Activated CD4-positive, alpha-beta T cell treated with anti-CD3 and anti-CD28 coated beads for 24 hours (primary cell): ENCODE data around the gene LRRC34.
A peak's percentile ranks its signal among the peaks of the same experiment; 100 is the strongest.

ENCODE experiments used
- DNase-seq, 2 donors: peaks; one replicate each; pipeline ENCODE4 v3.0.0-alpha.2; 2020; ENCODE audit warnings: low read depth in 2 of 2

LRRC34 gene

GRCh38 chr3:169815590-169816150, 3.0 kb upstream of the LRRC34 start:
- DNase-seq = no peak

- peak; percentile 46 to 58 for DNase-seq
Measured at GRCh38 chr3:169813757-169814517, 1.2 kb upstream of the LRRC34 start.

GRCh38 chr3:169813278-169813677, 574 bp upstream of the LRRC34 start:
- DNase-seq = no peak

DNA sequence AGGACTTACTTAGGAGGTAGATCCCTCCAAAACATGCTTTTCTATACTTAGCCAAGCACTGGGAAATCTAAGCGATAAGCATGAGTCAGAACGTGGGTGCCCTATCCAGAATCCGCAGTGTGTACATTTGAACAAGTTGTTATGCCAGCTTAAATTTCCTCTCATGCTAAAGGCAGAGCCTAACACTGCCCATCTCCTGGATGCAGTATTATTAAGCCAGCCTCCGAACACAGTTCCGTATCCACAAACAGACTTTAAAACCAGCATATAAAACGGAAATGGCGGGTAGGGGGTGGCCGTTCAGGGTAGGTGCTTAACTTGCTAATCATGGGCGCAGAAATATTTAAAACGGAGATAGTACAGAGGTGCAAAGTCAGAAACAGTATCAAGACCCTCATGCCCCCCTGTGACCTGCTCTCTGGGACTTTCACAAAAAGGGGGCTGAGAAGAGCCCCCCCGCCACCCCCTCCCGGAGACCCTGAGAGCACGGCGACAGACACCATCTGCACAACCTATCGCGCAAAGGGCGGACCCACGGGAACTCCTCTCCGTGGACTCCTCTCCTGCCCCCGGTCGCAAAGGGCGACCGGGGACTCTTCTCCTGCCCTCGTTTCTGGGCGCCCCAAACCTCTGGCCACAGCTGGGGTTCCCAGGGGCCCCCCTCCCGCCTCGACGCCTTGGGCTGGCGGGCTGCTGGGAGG, 923 bp downstream of the LRRC34 start:
- no peak for DNase-seq

DNA sequence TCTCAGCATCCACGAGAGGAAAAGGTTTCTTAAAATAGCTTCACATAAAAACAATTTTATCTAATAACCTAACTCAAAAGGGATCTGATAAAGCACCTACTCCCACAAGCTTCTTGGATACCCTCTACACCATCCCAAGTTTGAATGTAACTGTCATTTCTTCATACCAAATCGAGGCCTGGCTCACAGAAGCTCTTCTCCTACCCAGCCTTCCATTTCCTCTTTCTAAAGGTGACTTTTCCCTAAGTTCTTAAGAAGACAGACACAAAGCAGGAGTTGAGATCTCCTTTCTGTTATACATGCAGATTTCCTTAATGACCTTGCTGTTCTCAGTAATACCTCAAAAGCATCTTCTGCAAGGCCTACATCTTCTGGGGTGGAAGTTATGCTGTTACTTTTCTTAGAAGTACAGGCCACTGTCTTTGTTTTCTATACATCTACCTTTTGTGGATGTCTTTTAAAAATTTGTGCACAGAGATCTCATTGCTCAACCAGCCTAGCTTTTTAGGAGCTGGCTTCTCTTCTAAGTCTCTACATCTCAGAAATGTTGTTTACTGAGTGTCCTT, 3.4 kb downstream of the LRRC34 start:
- DNase-seq = no peak

- DNase-seq = no peak
Measured at GRCh38 chr3:169804681-169805080, 8.0 kb downstream of the LRRC34 start.

DNA sequence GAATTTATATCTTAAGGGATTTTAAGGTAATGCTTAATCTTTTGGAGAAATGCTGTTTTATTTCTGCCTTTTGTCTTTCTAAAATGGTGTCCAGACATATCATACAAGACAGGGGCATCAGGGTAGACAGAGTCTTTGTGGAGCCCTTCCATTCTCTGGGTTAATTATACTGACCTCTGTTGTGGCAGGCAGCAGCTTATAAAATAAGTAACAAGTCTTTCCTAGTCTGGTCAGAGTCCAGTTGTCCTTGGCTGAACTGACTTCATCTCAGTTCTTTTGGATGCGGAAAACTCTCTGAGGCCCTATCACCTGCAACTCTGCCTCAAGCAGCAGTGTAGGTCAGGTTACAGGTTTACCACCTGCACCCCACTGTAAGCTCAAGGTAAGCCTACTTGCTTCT, 20.3 kb downstream of the LRRC34 start:
- no peak for DNase-seq

DNA sequence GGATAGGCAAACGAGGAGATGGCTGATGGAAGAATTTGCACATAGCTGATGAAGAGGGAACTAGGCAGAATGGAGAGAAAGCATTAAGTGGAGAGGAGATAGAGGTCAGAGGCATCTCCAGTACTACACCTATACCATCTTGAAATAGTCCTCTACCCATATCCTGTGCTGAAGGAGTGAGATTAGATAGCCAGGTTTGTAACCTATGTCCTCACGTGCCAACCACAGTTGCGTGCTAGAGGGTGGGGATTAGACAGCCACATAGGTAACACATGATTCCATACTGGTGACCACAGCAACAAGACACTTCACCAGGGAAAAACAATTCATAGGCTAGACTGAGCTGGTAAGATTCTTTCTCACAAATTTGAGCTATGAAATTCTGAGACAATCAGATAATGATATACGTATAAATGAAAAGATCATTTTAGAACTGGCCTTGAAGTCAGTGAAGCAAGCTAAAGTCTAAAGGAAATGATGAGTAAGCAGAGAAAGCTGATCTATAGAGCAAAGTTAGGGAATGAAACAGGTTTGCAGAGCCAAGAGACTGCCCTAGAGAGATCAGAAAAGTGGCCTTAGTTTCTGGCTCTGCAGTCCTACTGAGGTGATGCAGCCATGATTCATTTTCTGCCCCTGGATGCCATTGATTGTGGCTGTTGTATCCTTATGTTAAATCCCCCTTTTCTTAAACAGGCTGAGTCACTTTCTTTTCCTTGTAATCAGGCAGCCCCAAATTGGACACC, 21.8 kb downstream of the LRRC34 start:
- DNase-seq = no peak

- no peak for DNase-seq
Measured at GRCh38 chr3:169790219-169790618, 22.5 kb downstream of the LRRC34 start.

DNA sequence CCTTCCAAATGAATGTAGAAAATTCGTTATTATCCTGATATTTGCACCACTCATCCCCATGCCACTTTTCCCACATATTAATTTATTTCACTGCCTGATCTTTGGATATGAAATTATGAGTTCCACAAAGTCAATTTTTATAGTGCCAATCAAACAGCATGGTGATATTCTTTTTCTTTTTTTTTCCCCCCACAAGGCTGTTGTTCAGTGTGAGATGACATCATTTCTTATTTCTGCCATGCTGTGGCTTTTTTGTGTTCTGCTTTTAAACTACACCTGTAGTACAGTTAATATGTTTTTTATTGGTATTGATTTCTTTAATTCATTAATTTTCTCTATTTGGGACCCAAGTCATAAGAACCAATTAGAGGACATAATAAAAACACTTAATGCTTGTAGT, 24.9 kb downstream of the LRRC34 start:
- no peak for DNase-seq

- no peak for DNase-seq
Measured at GRCh38 chr3:169787120-169787519, 25.6 kb downstream of the LRRC34 start.

DNA sequence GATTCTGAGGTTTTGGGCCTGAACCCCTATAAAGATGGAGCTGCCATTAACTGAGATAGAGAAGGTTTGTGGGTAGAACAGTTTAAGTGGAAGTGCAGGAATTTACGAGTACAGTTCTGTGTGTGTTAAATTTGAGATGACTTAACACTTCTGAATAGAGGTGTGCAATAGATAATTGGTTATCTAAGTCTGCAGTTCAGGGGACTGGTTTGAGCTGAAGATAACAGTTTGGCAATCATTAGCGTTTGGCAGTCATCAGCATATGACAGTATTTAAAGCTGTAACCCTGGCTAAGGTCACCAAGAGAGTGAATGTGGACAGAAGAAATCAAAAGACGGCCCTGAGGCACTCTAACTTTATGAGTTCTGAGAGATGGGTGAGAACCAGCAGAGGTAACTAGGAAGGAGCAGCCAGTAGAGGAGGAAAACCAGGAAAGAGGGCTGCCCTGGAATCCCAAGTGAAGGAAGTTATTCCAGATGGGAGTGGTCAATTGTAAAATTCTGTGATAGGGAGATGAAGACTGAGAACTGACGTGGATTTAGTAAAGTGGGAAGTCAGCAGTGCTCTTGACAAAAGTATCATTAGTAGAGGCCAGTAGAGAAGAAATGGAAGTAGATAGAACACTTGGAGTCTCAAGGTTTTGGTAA, 31.4 kb downstream of the LRRC34 start:
- DNase-seq = no peak

- DNase-seq = no peak
Measured at GRCh38 chr3:169780742-169781141, 32.0 kb downstream of the LRRC34 start.

- DNase-seq = no peak
Measured at GRCh38 chr3:169777822-169778221, 34.9 kb downstream of the LRRC34 start.

GRCh38 chr3:169774186-169774585, 38.5 kb downstream of the LRRC34 start:
- no peak for DNase-seq

- DNase-seq = peak; percentile 78 to 85
Measured at GRCh38 chr3:169772897-169773816, 39.5 kb downstream of the LRRC34 start, which contains the start of gene MYNN. Gene MYNN, plus strand, starts transcription at chr3:169773396. Its CDS starts 900 bp downstream, at chr3:169774296.

DNA sequence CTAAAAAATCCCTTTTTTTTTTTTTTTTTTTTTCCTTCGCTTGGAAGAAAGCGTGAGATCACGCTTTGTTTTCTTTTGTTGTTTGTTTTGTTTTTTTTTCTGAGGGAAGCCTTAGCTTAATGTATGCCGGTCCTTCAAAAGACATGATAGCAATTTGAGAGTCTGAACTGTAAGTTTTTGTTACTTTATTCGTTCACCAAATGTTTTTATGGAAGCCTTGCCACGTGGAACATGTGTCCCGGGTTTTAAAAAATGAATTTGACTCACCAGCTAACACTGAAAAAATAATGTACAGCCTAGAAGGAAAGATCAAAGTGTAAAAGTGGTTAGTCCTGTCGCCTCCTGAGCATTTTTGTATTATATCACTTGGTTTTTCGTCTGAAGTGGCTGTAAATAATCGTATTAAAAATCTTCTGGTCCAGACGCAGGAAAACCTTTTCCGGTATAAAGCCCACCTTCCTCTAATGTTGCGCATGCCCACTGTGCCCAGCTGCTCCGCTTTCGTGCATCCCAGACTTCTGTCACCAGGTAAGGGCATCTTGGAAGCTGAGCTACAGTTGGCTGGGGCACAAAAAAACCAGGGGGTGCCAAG, 40.3 kb downstream of the LRRC34 start:
- peak; percentile 36 to 38 for DNase-seq

GRCh38 chr3:169771497-169772304, 41.0 kb downstream of the LRRC34 start:
- peak in 1 of 2 donors; percentile 72 for DNase-seq
